Measurements from ENCODE around the gene ARL5A. TPM values are rescaled to one million over a fixed set of nuclear protein-coding genes. Genes with fewer than 3 reads are reported as not detected.

The ARL5A gene
- total RNA-seq, 4 donors from 2014 or later, result 64.4 to 79.4 (median 71.0) TPM

DNA sequence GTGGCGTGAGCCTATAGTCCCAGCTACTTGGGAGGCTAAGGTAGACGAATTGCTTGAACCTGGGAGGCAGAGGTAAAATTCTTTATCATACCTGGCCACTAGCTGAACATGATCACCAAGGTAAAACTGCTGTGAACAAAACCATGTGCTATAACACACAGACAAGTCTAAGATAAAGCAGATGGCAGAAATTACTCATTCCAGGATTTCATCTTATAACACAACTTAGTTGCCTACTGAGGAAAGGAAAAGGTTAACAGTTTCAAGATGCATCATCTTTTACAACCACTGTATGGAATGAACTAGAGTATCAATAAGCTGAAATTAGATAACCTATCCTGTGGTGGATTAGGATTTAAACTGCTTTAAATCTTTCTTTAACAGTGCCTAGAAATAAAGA lies 8.3 kb downstream of the ARL5A start:
- Histone ChIP-seq H3K9me3 (no peaks in the 10 kb centered on the region), H3K4me3 (replicated peaks in 1 of 3) (no peak overlapping the region), H3K27me3 (no peaks in the 10 kb centered on the region), H3K27ac (no peak overlapping the region), H3K36me3 (no peaks in the 10 kb centered on the region), H3K4me1 (peaks cover 0 to 9% of the 10 kb centered on the region in 2 donors)
- no peak for DNase-seq
- no peak for TF ChIP-seq POLR2A (IDR thresholded peaks at IDR 0.05)
- TF ChIP-seq, protein P1, sequence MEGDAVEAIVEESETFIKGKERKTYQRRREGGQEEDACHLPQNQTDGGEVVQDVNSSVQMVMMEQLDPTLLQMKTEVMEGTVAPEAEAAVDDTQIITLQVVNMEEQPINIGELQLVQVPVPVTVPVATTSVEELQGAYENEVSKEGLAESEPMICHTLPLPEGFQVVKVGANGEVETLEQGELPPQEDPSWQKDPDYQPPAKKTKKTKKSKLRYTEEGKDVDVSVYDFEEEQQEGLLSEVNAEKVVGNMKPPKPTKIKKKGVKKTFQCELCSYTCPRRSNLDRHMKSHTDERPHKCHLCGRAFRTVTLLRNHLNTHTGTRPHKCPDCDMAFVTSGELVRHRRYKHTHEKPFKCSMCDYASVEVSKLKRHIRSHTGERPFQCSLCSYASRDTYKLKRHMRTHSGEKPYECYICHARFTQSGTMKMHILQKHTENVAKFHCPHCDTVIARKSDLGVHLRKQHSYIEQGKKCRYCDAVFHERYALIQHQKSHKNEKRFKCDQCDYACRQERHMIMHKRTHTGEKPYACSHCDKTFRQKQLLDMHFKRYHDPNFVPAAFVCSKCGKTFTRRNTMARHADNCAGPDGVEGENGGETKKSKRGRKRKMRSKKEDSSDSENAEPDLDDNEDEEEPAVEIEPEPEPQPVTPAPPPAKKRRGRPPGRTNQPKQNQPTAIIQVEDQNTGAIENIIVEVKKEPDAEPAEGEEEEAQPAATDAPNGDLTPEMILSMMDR (IDR thresholded peaks at IDR 0.05), result no peak
- 95 to 96% methylated on average over 2 of the region's 2 CpGs for WGBS, 2 donors
- intact Hi-C loops (cut with DNase I), result no loop called here

DNA sequence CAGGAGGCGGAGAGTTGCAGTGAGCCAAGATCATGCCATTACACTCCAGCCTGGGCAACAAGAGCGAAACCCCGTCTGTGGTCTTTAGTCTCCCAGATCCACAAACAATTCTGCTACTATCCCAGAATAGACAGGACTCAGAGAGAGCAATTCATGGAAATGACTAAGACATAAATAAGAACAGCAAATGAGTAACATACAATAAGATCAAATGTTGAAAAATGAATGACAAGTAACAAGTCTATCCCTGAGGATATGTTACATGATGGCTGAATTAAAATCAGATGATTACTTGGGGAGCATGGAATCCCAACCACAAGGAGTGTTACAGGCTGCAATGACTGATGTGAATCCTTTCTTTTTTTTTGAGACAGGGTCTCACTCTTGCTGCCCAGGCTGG lies 10.3 kb downstream of the ARL5A start:
- Histone ChIP-seq H3K4me3 (replicated peaks in 1 of 3) (no peak overlapping the region), H3K9me3 (no peaks in the 10 kb centered on the region), H3K27ac (no peak overlapping the region), H3K36me3 (peaks cover 0 to 3% of the 10 kb centered on the region in 2 donors), H3K4me1 (no peaks in the 10 kb centered on the region), H3K27me3 (no peaks in the 10 kb centered on the region)
- intact Hi-C loops (cut with DNase I), result no loop called here
- TF ChIP-seq POLR2A (IDR thresholded peaks at IDR 0.05), result no peak
- TF ChIP-seq, protein P1 (IDR thresholded peaks at IDR 0.05), result no peak
- WGBS, 2 donors, result 95 to 100% methylated on average over 3 of the region's 3 CpGs
- DNase-seq, result no peak

DNA sequence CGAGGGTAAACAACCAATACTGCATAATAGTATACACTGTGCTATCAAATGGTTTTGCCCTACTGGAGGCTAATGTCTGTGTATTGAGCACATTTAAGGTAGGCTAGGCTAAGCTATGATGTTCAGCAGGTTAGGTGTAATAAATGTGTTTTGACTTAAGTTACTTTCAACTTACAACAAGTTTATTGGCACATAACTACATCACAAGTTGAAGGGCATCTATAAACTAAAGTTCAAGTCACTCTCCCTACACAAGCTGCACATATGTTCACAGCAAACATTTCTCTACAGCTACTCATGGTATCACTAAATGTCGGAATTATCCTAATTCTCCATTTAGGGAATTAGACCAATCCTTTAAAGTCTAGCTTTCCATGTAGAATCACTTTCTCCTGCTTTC lies 11.4 kb downstream of the ARL5A start:
- TF ChIP-seq POLR2A (IDR thresholded peaks at IDR 0.05), result no peak
- TF ChIP-seq, protein P1 (IDR thresholded peaks at IDR 0.05), result no peak
- DNase-seq, result no peak
- Histone ChIP-seq H3K4me3 (replicated peaks in 1 of 3) (no peak overlapping the region), H3K4me1 (no peaks in the 10 kb centered on the region), H3K9me3 (no peaks in the 10 kb centered on the region), H3K27ac (no peak overlapping the region), H3K27me3 (no peaks in the 10 kb centered on the region), H3K36me3 (peaks cover 0 to 13% of the 10 kb centered on the region in 2 donors)
- intact Hi-C loops (cut with DNase I), result no loop called here
- 90 to 93% methylated on average over 2 of the region's 2 CpGs for WGBS, 2 donors

DNA sequence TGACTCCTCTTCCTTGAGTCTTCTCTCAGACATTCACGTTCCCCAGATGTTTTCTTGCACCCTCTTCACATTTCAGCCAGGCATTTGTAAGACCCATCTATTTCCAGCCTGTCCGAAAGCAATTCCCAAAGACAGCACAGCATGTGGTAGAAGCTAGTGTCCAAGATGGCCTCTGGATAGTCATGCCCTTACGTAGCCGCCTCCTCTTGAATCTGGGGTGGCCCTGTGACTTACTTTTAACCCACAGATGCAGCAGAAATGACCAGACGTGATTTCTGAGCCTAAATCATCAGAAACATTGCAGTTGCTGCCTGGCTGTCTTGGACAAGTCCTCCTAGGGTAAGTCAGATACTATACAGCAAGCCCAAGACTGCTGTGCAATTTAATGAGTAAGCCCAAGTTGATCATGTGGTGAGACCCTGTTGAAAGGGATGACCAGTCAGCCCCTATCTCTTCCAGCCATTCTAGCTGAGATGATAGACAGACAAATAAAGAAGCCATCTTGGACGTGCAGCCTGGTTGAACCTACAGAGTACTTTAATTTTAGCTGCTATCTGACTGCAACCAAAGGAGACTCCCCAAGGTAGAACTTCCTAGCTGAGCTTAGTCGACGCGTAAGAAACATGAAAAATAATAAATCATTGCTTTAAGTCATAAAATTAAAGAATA lies 12.3 kb downstream of the ARL5A start:
- 92 to 97% methylated on average over 9 of the region's 9 CpGs for WGBS, 2 donors
- no peak overlapping the region for H3K27ac ChIP-seq
- no peaks in the 10 kb centered on the region for H3K27me3 ChIP-seq
- no peaks in the 10 kb centered on the region for H3K4me1 ChIP-seq
- DNase-seq, result no peak
- intact Hi-C loops (cut with DNase I), result no loop called here
- no peaks in the 10 kb centered on the region for H3K9me3 ChIP-seq
- TF ChIP-seq POLR2A (IDR thresholded peaks at IDR 0.05), result no peak
- TF ChIP-seq, protein P1 (IDR thresholded peaks at IDR 0.05), result no peak
- H3K36me3 ChIP-seq, result peaks cover 0 to 17% of the 10 kb centered on the region in 2 donors
- H3K4me3 ChIP-seq (replicated peaks in 1 of 3), result no peak overlapping the region

DNA sequence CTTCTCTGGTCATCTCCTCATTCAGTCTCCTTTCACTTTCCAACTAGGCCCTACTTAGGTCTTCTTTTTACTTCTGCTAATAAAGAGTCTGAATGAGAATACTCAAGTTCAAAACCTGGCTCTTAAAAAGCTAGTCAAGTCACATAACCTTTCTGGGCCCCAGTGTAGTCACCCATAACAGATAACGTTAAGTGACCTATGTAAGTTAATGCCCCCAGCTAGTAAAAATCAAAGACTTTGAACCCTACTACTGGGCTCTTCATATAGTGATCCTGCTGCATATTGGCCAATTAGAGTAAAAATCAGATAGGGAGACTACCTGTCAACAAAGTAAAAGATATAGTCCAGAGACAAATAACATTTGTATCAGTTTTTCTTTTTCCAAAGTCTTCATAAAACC lies 17.7 kb downstream of the ARL5A start:
- 70 to 76% methylated on average over 1 of the region's 1 CpG for WGBS, 2 donors
- intact Hi-C loops (cut with DNase I), result no loop called here
- no peak overlapping the region for H3K27ac ChIP-seq
- H3K9me3 ChIP-seq, result no peaks in the 10 kb centered on the region
- H3K27me3 ChIP-seq, result no peaks in the 10 kb centered on the region
- no peak for DNase-seq
- peaks cover 12 to 23% of the 10 kb centered on the region in 2 donors for H3K36me3 ChIP-seq
- no peaks in the 10 kb centered on the region for H3K4me1 ChIP-seq
- TF ChIP-seq, protein P1 (IDR thresholded peaks at IDR 0.05), result no peak
- TF ChIP-seq POLR2A (IDR thresholded peaks at IDR 0.05), result no peak
- H3K4me3 ChIP-seq (replicated peaks in 1 of 3), result no peak overlapping the region
